ENCODE results near the gene GSTA2.
"Not testable (repeated sequence)": the region's sequence is repeated elsewhere in the genome, so short reads cannot be mapped to it uniquely, and the experiment has no call there.

Gene GSTA2

DNA sequence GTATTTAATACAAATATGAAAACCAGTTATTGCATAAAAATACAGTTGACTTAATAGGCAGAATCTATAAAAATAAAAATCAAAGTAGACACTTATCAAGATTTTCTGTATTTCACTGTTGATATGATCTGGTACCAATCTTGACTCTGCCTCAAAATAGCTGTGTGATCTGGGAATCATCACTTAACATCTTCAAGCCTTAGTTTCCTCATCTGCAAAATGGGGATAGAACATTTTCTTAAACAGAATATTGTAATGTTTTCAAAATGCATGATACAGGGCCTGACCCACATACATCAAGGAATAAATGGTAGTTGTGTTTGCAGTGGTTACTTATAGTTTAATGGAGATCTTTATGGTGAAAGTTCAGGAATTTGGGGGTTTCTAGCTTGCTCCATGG is 18.9 kb upstream of the GSTA2 start:
- peaks cover 15% of the 10 kb centered on the region for H3K27me3 Mint-ChIP-seq
- H3K9me3 Mint-ChIP-seq, H3K4me3 Mint-ChIP-seq, H3K36me3 Mint-ChIP-seq, CTCF ChIA-PET, H3K27ac Mint-ChIP-seq, H3K4me1 Mint-ChIP-seq, DNase-seq: not testable (repeated sequence)

- CTCF ChIA-PET: no interaction called here
- H3K27ac Mint-ChIP-seq: no peak overlapping the region
- H3K27me3 Mint-ChIP-seq: peaks cover 11% of the 10 kb centered on the region
- H3K4me1 Mint-ChIP-seq: no peaks in the 10 kb centered on the region
- no peak for DNase-seq
- no peaks in the 10 kb centered on the region for H3K36me3 Mint-ChIP-seq
- H3K4me3 Mint-ChIP-seq: no peak overlapping the region
- H3K9me3 Mint-ChIP-seq: no peaks in the 10 kb centered on the region
Observed at GRCh38 chr6:52779237-52779636, 16.0 kb upstream of the GSTA2 start.

DNA sequence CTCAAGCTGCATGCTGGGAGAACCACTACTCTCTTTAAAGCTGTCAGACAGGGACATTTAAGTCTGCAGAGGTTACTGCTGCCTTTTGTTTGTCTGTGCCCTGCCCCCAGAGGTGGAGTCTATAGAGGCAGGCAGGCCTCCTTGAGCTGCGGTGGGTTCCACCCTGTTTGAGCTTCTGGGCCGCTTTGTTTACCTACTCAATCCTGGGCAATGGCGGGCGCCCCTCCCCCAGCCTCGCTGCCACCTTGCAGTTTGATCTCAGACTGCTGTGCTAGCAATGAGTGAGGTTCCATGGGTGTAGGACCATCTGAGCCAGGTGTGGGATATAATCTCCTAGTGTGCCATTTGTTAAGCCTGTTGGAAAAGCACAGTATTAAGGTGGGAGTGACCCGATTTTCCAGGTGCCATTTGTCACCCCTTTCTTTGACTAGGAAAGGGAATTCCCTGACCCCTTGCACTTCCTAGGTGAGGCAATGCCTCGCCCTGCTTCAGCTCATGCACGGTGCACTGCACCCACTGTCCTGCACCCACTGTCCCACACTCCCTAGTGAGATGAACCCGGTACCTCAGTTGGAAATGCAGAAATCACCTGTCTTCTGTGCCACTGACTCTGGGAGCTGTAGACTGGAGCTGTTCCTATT is 13.6 kb upstream of the GSTA2 start:
- H3K9me3 Mint-ChIP-seq, CTCF ChIA-PET, H3K4me1 Mint-ChIP-seq, DNase-seq, H3K27ac Mint-ChIP-seq, H3K4me3 Mint-ChIP-seq, H3K36me3 Mint-ChIP-seq: not testable (repeated sequence)
- peaks cover 11% of the 10 kb centered on the region for H3K27me3 Mint-ChIP-seq

- DNase-seq, CTCF ChIA-PET, H3K4me1 Mint-ChIP-seq: not testable (repeated sequence)
Observed at GRCh38 chr6:52769399-52769798, 6.1 kb upstream of the GSTA2 start.

DNA sequence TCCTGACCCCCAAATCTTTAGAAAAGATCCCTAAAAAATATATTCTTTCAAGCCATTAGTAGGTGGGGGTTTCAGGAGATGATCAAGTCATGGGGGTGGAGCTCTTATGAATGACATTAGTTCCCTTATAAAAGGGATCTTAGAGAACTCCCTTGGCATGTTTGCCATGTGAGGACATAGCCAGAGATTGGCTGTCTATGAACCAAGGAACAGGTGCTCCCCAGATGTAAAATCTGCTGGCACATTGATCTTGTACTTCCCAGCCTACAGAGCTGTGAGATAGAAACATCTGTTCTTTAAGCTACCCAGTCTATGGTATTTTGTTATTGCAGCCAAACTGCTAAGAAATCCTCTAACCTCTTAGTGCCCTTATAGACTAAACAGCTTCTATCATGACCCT is 4.4 kb upstream of the GSTA2 start:
- H3K36me3 Mint-ChIP-seq, H3K27ac Mint-ChIP-seq, CTCF ChIA-PET, H3K9me3 Mint-ChIP-seq, DNase-seq, H3K4me3 Mint-ChIP-seq, H3K4me1 Mint-ChIP-seq: not testable (repeated sequence)
- peaks cover 15% of the 10 kb centered on the region for H3K27me3 Mint-ChIP-seq

More at GRCh38 chr6:52769399-52769798, 6.1 kb upstream of the GSTA2 start:
- not testable (repeated sequence) for H3K36me3 Mint-ChIP-seq, H3K9me3 Mint-ChIP-seq, H3K27ac Mint-ChIP-seq, H3K4me3 Mint-ChIP-seq
- peaks cover 12% of the 10 kb centered on the region for H3K27me3 Mint-ChIP-seq

- H3K4me1 Mint-ChIP-seq, DNase-seq, H3K9me3 Mint-ChIP-seq, H3K4me3 Mint-ChIP-seq, H3K36me3 Mint-ChIP-seq, H3K27ac Mint-ChIP-seq, CTCF ChIA-PET: not testable (repeated sequence)
- peaks cover 29% of the 10 kb centered on the region for H3K27me3 Mint-ChIP-seq
Observed at GRCh38 chr6:52761673-52762491, 1.4 kb downstream of the GSTA2 start.

GRCh38 chr6:52760105-52760765 is 3.0 kb downstream of the GSTA2 start:
- Mint-ChIP-seq H3K36me3 (no peaks in the 10 kb centered on the region), H3K27me3 (peaks cover 24% of the 10 kb centered on the region), H3K9me3 (no peaks in the 10 kb centered on the region), H3K4me3 (no peak overlapping the region), H3K4me1 (no peaks in the 10 kb centered on the region), H3K27ac (no peak overlapping the region)
- CTCF ChIA-PET: no interaction called here
- DNase-seq: no peak

DNA sequence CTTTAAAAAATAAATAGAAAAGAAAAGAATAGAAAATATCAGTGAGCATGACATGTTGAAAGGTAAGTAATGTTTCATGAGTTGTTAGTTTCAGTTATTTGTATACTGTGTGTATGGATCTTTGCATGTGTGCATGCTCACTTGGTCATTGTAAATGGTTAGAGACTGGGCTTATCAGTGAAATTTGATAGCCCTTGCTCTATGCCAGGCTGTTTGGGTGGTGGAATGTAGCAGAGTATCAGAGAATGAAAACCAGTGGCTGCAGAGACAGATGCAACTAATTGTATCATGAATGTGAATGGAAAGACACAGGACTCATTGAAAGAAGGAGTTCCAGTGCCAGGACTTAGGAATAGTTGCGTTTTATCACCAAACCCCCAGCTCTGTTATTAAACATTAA is 4.2 kb downstream of the GSTA2 start:
- Mint-ChIP-seq H3K36me3 (no peaks in the 10 kb centered on the region), H3K9me3 (no peaks in the 10 kb centered on the region), H3K27me3 (peaks cover 28% of the 10 kb centered on the region), H3K4me3 (no peak overlapping the region), H3K27ac (no peak overlapping the region), H3K4me1 (no peaks in the 10 kb centered on the region)
- no peak for DNase-seq
- CTCF ChIA-PET: no interaction called here

GRCh38 chr6:52757651-52758338 is 5.5 kb downstream of the GSTA2 start:
- H3K4me3 Mint-ChIP-seq, H3K9me3 Mint-ChIP-seq, H3K36me3 Mint-ChIP-seq, H3K4me1 Mint-ChIP-seq, CTCF ChIA-PET, DNase-seq, H3K27ac Mint-ChIP-seq: not testable (repeated sequence)
- peaks cover 27% of the 10 kb centered on the region for H3K27me3 Mint-ChIP-seq

DNA sequence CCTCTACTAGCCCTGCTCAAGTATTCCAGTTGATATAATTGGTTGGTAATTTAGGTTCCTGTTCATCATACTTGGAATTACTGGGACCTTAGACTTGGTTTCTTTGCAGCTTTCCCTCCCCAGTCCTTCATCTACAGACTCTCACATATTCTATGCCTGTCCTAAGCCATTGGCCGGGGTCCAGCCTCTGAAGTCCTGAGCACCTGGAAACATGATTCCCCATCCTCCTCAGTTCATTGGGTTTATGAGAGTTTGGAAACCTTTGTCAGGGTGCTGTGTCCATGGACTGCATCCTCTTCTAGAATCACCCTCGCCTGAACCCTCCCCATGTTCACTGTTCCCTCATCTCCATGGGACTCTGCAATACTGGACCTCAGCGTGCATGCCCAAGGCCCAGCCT is 8.8 kb downstream of the GSTA2 start:
- CTCF ChIA-PET: no interaction called here
- no peak overlapping the region for H3K27ac Mint-ChIP-seq
- H3K36me3 Mint-ChIP-seq: no peaks in the 10 kb centered on the region

GRCh38 chr6:52753137-52753536 is 10.1 kb downstream of the GSTA2 start:
- DNase-seq, H3K36me3 Mint-ChIP-seq, H3K4me1 Mint-ChIP-seq, H3K4me3 Mint-ChIP-seq, H3K27ac Mint-ChIP-seq, H3K9me3 Mint-ChIP-seq, CTCF ChIA-PET: not testable (repeated sequence)
- H3K27me3 Mint-ChIP-seq: peaks cover 27% of the 10 kb centered on the region

More for the DNA sequence above, 8.8 kb downstream of the GSTA2 start:
- peaks cover 27% of the 10 kb centered on the region for H3K27me3 Mint-ChIP-seq
- H3K4me3 Mint-ChIP-seq: no peak overlapping the region
- no peaks in the 10 kb centered on the region for H3K4me1 Mint-ChIP-seq
- DNase-seq: no peak
- H3K9me3 Mint-ChIP-seq: no peaks in the 10 kb centered on the region

DNA sequence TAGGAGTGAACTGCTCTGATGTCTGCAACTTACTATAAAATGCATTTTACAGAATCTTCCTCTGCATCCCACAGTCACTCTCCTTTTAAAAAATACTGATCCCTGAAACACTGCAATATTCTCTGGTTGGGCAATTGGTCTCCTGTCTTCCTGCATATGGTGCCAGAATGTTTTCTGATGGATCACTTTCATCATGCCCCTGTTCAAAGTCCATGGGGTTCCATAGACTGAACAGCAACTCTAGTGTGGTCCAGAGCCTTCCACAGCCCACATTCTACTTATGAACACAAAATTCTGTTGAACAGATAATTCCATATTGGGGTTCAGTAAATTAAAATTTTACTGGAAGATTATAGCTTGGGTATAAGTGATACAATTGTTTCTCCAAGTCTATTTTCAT is 11.0 kb downstream of the GSTA2 start:
- Mint-ChIP-seq H3K36me3 (no peaks in the 10 kb centered on the region), H3K27me3 (peaks cover 27% of the 10 kb centered on the region), H3K27ac (no peak overlapping the region), H3K9me3 (no peaks in the 10 kb centered on the region), H3K4me1 (no peaks in the 10 kb centered on the region), H3K4me3 (no peak overlapping the region)
- CTCF ChIA-PET: no interaction called here
- DNase-seq: no peak

- CTCF ChIA-PET: no interaction called here
- Mint-ChIP-seq H3K4me3 (no peak overlapping the region), H3K36me3 (no peaks in the 10 kb centered on the region), H3K4me1 (no peaks in the 10 kb centered on the region), H3K27me3 (peaks cover 20% of the 10 kb centered on the region), H3K27ac (no peak overlapping the region), H3K9me3 (no peaks in the 10 kb centered on the region)
- DNase-seq: no peak
Observed at GRCh38 chr6:52749556-52750152, 13.6 kb downstream of the GSTA2 start.

- not testable (repeated sequence) for H3K9me3 Mint-ChIP-seq, H3K4me1 Mint-ChIP-seq
- H3K27me3 Mint-ChIP-seq: peaks cover 20% of the 10 kb centered on the region
Observed at GRCh38 chr6:52747301-52747700, 16.0 kb downstream of the GSTA2 start.

More at GRCh38 chr6:52747301-52747700, 16.0 kb downstream of the GSTA2 start:
- CTCF ChIA-PET, H3K36me3 Mint-ChIP-seq, DNase-seq, H3K27ac Mint-ChIP-seq, H3K4me3 Mint-ChIP-seq: not testable (repeated sequence)
